ENCODE results near the gene WDR45.
"Not testable (repeated sequence)": the region's sequence is repeated elsewhere in the genome, so short reads cannot be mapped to it uniquely, and the experiment has no call there.

WDR45 gene

GRCh38 chrX:49079489-49080428 is at the start of gene WDR45:
WDR45 (minus strand) TSS chrX:49079887; CDS start chrX:49078095, 1,792 bp downstream.
- peak within 1 kb of the TSS; percentile 98 for H3K27ac Mint-ChIP-seq
- no peaks in the 10 kb centered on the region for H3K9me3 Mint-ChIP-seq
- H3K4me3 Mint-ChIP-seq = peak within 1 kb of the TSS; percentile 94
- no peaks in the 10 kb centered on the region for H3K27me3 Mint-ChIP-seq
- no peaks in the 10 kb centered on the region for H3K36me3 Mint-ChIP-seq
- peaks cover 10% of the 10 kb centered on the region for H3K4me1 Mint-ChIP-seq

GRCh38 chrX:49129427-49129826 is 49.7 kb upstream of the WDR45 start:
- Mint-ChIP-seq H3K4me3 (no peak overlapping the region), H3K4me1 (no peaks in the 10 kb centered on the region)

GRCh38 chrX:49127742-49128258 is 48.1 kb upstream of the WDR45 start:
- H3K4me1 Mint-ChIP-seq, H3K4me3 Mint-ChIP-seq, H3K27me3 Mint-ChIP-seq, H3K36me3 Mint-ChIP-seq, H3K9me3 Mint-ChIP-seq, H3K27ac Mint-ChIP-seq: not testable (repeated sequence)

More at GRCh38 chrX:49129427-49129826, 49.7 kb upstream of the WDR45 start:
- Mint-ChIP-seq H3K27ac (no peak overlapping the region), H3K36me3 (no peaks in the 10 kb centered on the region), H3K27me3 (no peaks in the 10 kb centered on the region), H3K9me3 (no peaks in the 10 kb centered on the region)

GRCh38 chrX:49122499-49122898 is 42.8 kb upstream of the WDR45 start:
- H3K36me3 Mint-ChIP-seq = peaks cover 6% of the 10 kb centered on the region
- H3K4me1 Mint-ChIP-seq = peaks cover 32% of the 10 kb centered on the region
- no peaks in the 10 kb centered on the region for H3K27me3 Mint-ChIP-seq
- H3K4me3 Mint-ChIP-seq = peak overlapping the region; percentile 98
- H3K27ac Mint-ChIP-seq = no peak overlapping the region
- no peaks in the 10 kb centered on the region for H3K9me3 Mint-ChIP-seq

GRCh38 chrX:49120091-49120490 is 40.4 kb upstream of the WDR45 start:
- peaks cover 6% of the 10 kb centered on the region for H3K36me3 Mint-ChIP-seq
- no peak overlapping the region for H3K27ac Mint-ChIP-seq
- no peak overlapping the region for H3K4me3 Mint-ChIP-seq
- no peaks in the 10 kb centered on the region for H3K27me3 Mint-ChIP-seq
- peaks cover 47% of the 10 kb centered on the region for H3K4me1 Mint-ChIP-seq
- no peaks in the 10 kb centered on the region for H3K9me3 Mint-ChIP-seq

- Mint-ChIP-seq H3K4me3 (peak overlapping the region; percentile 66), H3K36me3 (peaks cover 6% of the 10 kb centered on the region), H3K4me1 (peaks cover 36% of the 10 kb centered on the region), H3K27me3 (no peaks in the 10 kb centered on the region), H3K9me3 (no peaks in the 10 kb centered on the region), H3K27ac (peak overlapping the region; percentile 59)
Observed at GRCh38 chrX:49117581-49117980, 37.9 kb upstream of the WDR45 start.

GRCh38 chrX:49116716-49117115 is 37.0 kb upstream of the WDR45 start:
- H3K9me3 Mint-ChIP-seq = no peaks in the 10 kb centered on the region
- no peak overlapping the region for H3K27ac Mint-ChIP-seq
- H3K4me1 Mint-ChIP-seq = peaks cover 29% of the 10 kb centered on the region
- H3K27me3 Mint-ChIP-seq = no peaks in the 10 kb centered on the region
- H3K4me3 Mint-ChIP-seq = no peak overlapping the region
- H3K36me3 Mint-ChIP-seq = peaks cover 6% of the 10 kb centered on the region

- Mint-ChIP-seq H3K36me3 (peaks cover 6% of the 10 kb centered on the region), H3K4me3 (peak overlapping the region; percentile 33), H3K4me1 (peaks cover 28% of the 10 kb centered on the region), H3K9me3 (no peaks in the 10 kb centered on the region), H3K27ac (no peak overlapping the region), H3K27me3 (no peaks in the 10 kb centered on the region)
Observed at GRCh38 chrX:49116076-49116475, 36.4 kb upstream of the WDR45 start.

GRCh38 chrX:49111791-49112190 is 32.1 kb upstream of the WDR45 start:
- no peaks in the 10 kb centered on the region for H3K27me3 Mint-ChIP-seq
- H3K4me1 Mint-ChIP-seq = peaks cover 9% of the 10 kb centered on the region
- H3K9me3 Mint-ChIP-seq = no peaks in the 10 kb centered on the region
- H3K36me3 Mint-ChIP-seq = peaks cover 4% of the 10 kb centered on the region
- H3K4me3 Mint-ChIP-seq = no peak overlapping the region
- no peak overlapping the region for H3K27ac Mint-ChIP-seq

GRCh38 chrX:49110417-49110816 is 30.7 kb upstream of the WDR45 start:
- Mint-ChIP-seq H3K27ac (peak overlapping the region; percentile 5), H3K4me1 (no peaks in the 10 kb centered on the region), H3K27me3 (no peaks in the 10 kb centered on the region), H3K36me3 (peaks cover 4% of the 10 kb centered on the region), H3K9me3 (no peaks in the 10 kb centered on the region), H3K4me3 (no peak overlapping the region)

- no peaks in the 10 kb centered on the region for H3K9me3 Mint-ChIP-seq
- H3K4me3 Mint-ChIP-seq = no peak overlapping the region
- H3K36me3 Mint-ChIP-seq = peaks cover 4% of the 10 kb centered on the region
- H3K27ac Mint-ChIP-seq = no peak overlapping the region
- H3K27me3 Mint-ChIP-seq = no peaks in the 10 kb centered on the region
- H3K4me1 Mint-ChIP-seq = no peaks in the 10 kb centered on the region
Observed at GRCh38 chrX:49108641-49109040, 29.0 kb upstream of the WDR45 start.

- H3K9me3 Mint-ChIP-seq = no peaks in the 10 kb centered on the region
- no peak overlapping the region for H3K4me3 Mint-ChIP-seq
- H3K27ac Mint-ChIP-seq = no peak overlapping the region
- H3K36me3 Mint-ChIP-seq = peaks cover 4% of the 10 kb centered on the region
- no peaks in the 10 kb centered on the region for H3K27me3 Mint-ChIP-seq
- H3K4me1 Mint-ChIP-seq = no peaks in the 10 kb centered on the region
Observed at GRCh38 chrX:49106930-49107329, 27.2 kb upstream of the WDR45 start.

- Mint-ChIP-seq H3K4me1 (no peaks in the 10 kb centered on the region), H3K27ac (no peak overlapping the region), H3K27me3 (no peaks in the 10 kb centered on the region), H3K9me3 (no peaks in the 10 kb centered on the region), H3K36me3 (peaks cover 4% of the 10 kb centered on the region), H3K4me3 (no peak overlapping the region)
Observed at GRCh38 chrX:49106296-49106695, 26.6 kb upstream of the WDR45 start.

GRCh38 chrX:49103637-49104036 is 23.9 kb upstream of the WDR45 start:
- Mint-ChIP-seq H3K9me3 (no peaks in the 10 kb centered on the region), H3K27me3 (no peaks in the 10 kb centered on the region), H3K4me1 (no peaks in the 10 kb centered on the region), H3K36me3 (no peaks in the 10 kb centered on the region), H3K27ac (no peak overlapping the region), H3K4me3 (no peak overlapping the region)

GRCh38 chrX:49102190-49102589 is 22.5 kb upstream of the WDR45 start:
- Mint-ChIP-seq H3K9me3 (no peaks in the 10 kb centered on the region), H3K27ac (peak overlapping the region; percentile 12), H3K27me3 (no peaks in the 10 kb centered on the region), H3K4me1 (no peaks in the 10 kb centered on the region), H3K4me3 (peak overlapping the region; percentile 91), H3K36me3 (no peaks in the 10 kb centered on the region)

GRCh38 chrX:49101629-49101984 is 21.9 kb upstream of the WDR45 start:
- Mint-ChIP-seq H3K27me3 (no peaks in the 10 kb centered on the region), H3K36me3 (no peaks in the 10 kb centered on the region), H3K27ac (peak overlapping the region; percentile 72), H3K9me3 (no peaks in the 10 kb centered on the region), H3K4me1 (no peaks in the 10 kb centered on the region), H3K4me3 (peak overlapping the region; percentile 91)

Measured in activated naive CD4-positive, alpha-beta T cell treated with anti-CD3 and anti-CD28 coated beads, Interleukin-2, amount 50 U/mL, for 24 hours (primary cell).